ENCODE measurements around the gene TNIP2. TPM values are rescaled to one million over a fixed set of nuclear protein-coding genes. Genes with fewer than 3 reads are reported as not detected.
"Not testable (repeated sequence)": the region's sequence is repeated elsewhere in the genome, so short reads cannot be mapped to it uniquely, and the experiment has no call there.

The TNIP2 gene
- total RNA-seq, 8 experiments from 2014 or later: 10.5 to 42.8 (median 19.1) TPM

- Histone ChIP-seq H3K4me1 (replicated peaks in 1 of 2) (no peaks in the 10 kb centered on the region), H3K4me3 (no peak overlapping the region), H3K27ac (no peak overlapping the region)
- in situ Hi-C loops (cut with MboI; ENCODE audit: low pct_unique_long_range_greater_than_20kb in 2 of 9, low sequenced_read_pairs in 9 of 9, unreplicated experiment in 9 of 9): no loop called here
- WGBS, 10 experiments: 83 to 100% (median 100%) methylated on average over 1 to 2 of the region's 3 CpGs; no CpG with 5 or more reads in 5 of the 10 experiments
- no peak for ATAC-seq (replicated peaks in 6 of 8)
Measured at GRCh38 chr4:2728221-2728620, 27.9 kb downstream of the TNIP2 start.

- H3K4me1 ChIP-seq (replicated peaks in 1 of 2); H3K27ac ChIP-seq; ATAC-seq (replicated peaks in 6 of 8); H3K4me3 ChIP-seq; in situ Hi-C loops (cut with MboI; ENCODE audit: low pct_unique_long_range_greater_than_20kb in 2 of 9, low sequenced_read_pairs in 9 of 9, unreplicated experiment in 9 of 9): not testable (repeated sequence)
- WGBS, 10 experiments: 93 to 100% (median 95%) methylated on average over 1 to 13 of the region's 17 CpGs; no CpG with 5 or more reads in 3 of the 10 experiments
Measured at GRCh38 chr4:2726881-2727280, 29.3 kb downstream of the TNIP2 start.

- Histone ChIP-seq H3K27ac (no peak overlapping the region), H3K4me1 (replicated peaks in 1 of 2) (no peaks in the 10 kb centered on the region), H3K4me3 (no peak overlapping the region)
- 57 to 100% (median 97%) methylated on average over 1 to 4 of the region's 4 CpGs; no CpG with 5 or more reads in 2 of the 10 experiments for WGBS, 10 experiments
- in situ Hi-C loops (cut with MboI; ENCODE audit: low pct_unique_long_range_greater_than_20kb in 2 of 9, low sequenced_read_pairs in 9 of 9, unreplicated experiment in 9 of 9): no loop called here
- no peak for ATAC-seq (replicated peaks in 6 of 8)
Measured at GRCh38 chr4:2725380-2725779, 30.8 kb downstream of the TNIP2 start.

- Histone ChIP-seq H3K4me1 (replicated peaks in 1 of 2) (no peaks in the 10 kb centered on the region), H3K4me3 (no peak overlapping the region), H3K27ac (no peak overlapping the region)
- in situ Hi-C loops (cut with MboI; ENCODE audit: low pct_unique_long_range_greater_than_20kb in 2 of 9, low sequenced_read_pairs in 9 of 9, unreplicated experiment in 9 of 9): no loop called here
- WGBS, 10 experiments: 80 to 100% (median 89%) methylated on average over 1 to 3 of the region's 3 CpGs; no CpG with 5 or more reads in 3 of the 10 experiments
- no peak for ATAC-seq (replicated peaks in 6 of 8)
Measured at GRCh38 chr4:2723751-2724150, 32.4 kb downstream of the TNIP2 start.

GRCh38 chr4:2722033-2722432 lies 34.1 kb downstream of the TNIP2 start:
- WGBS, 10 experiments: 100% methylated on average over 3 of the region's 9 CpGs; no CpG with 5 or more reads in 8 of the 10 experiments
- in situ Hi-C loops (cut with MboI; ENCODE audit: low pct_unique_long_range_greater_than_20kb in 2 of 9, low sequenced_read_pairs in 9 of 9, unreplicated experiment in 9 of 9): no loop called here
- ATAC-seq (replicated peaks in 6 of 8): no peak
- Histone ChIP-seq H3K4me3 (no peak overlapping the region), H3K4me1 (replicated peaks in 1 of 2) (no peaks in the 10 kb centered on the region), H3K27ac (no peak overlapping the region)

GRCh38 chr4:2721586-2721985 lies 34.5 kb downstream of the TNIP2 start:
- in situ Hi-C loops (cut with MboI; ENCODE audit: low pct_unique_long_range_greater_than_20kb in 2 of 9, low sequenced_read_pairs in 9 of 9, unreplicated experiment in 9 of 9): no loop called here
- 40 to 100% (median 95%) methylated on average over 1 to 11 of the region's 11 CpGs; no CpG with 5 or more reads in 3 of the 10 experiments for WGBS, 10 experiments
- no peak overlapping the region for H3K27ac ChIP-seq

GRCh38 chr4:2716236-2716635 lies 39.9 kb downstream of the TNIP2 start:
- WGBS, 10 experiments: 80 to 100% (median 98%) methylated on average over 1 to 5 of the region's 8 CpGs; no CpG with 5 or more reads in 4 of the 10 experiments

More at GRCh38 chr4:2721586-2721985, 34.5 kb downstream of the TNIP2 start:
- H3K4me1 ChIP-seq (replicated peaks in 1 of 2): no peaks in the 10 kb centered on the region
- no peak for ATAC-seq (replicated peaks in 6 of 8)
- H3K4me3 ChIP-seq: no peak overlapping the region

GRCh38 chr4:2715426-2715825 lies 40.7 kb downstream of the TNIP2 start:
- Histone ChIP-seq H3K27ac (no peak overlapping the region), H3K4me3 (no peak overlapping the region), H3K4me1 (replicated peaks in 1 of 2) (no peaks in the 10 kb centered on the region)
- in situ Hi-C loops (cut with MboI; ENCODE audit: low pct_unique_long_range_greater_than_20kb in 2 of 9, low sequenced_read_pairs in 9 of 9, unreplicated experiment in 9 of 9): no loop called here
- ATAC-seq (replicated peaks in 6 of 8): no peak
- 48 to 100% (median 67%) methylated on average over 1 to 4 of the region's 5 CpGs; no CpG with 5 or more reads in 5 of the 10 experiments for WGBS, 10 experiments

More at GRCh38 chr4:2716236-2716635, 39.9 kb downstream of the TNIP2 start:
- H3K4me3 ChIP-seq: no peak overlapping the region
- in situ Hi-C loops (cut with MboI; ENCODE audit: low pct_unique_long_range_greater_than_20kb in 2 of 9, low sequenced_read_pairs in 9 of 9, unreplicated experiment in 9 of 9): no loop called here
- no peaks in the 10 kb centered on the region for H3K4me1 ChIP-seq (replicated peaks in 1 of 2)
- no peak overlapping the region for H3K27ac ChIP-seq
- ATAC-seq (replicated peaks in 6 of 8): no peak

- H3K4me1 ChIP-seq (replicated peaks in 1 of 2): no peaks in the 10 kb centered on the region
- in situ Hi-C loops (cut with MboI; ENCODE audit: low pct_unique_long_range_greater_than_20kb in 2 of 9, low sequenced_read_pairs in 9 of 9, unreplicated experiment in 9 of 9): no loop called here
- no peak overlapping the region for H3K27ac ChIP-seq
- 80 to 100% (median 100%) methylated on average over 1 to 3 of the region's 4 CpGs; no CpG with 5 or more reads in 1 of the 10 experiments for WGBS, 10 experiments
- H3K4me3 ChIP-seq: no peak overlapping the region
- no peak for ATAC-seq (replicated peaks in 6 of 8)
Measured at GRCh38 chr4:2714918-2715317, 41.2 kb downstream of the TNIP2 start.

GRCh38 chr4:2714061-2714770 lies 41.9 kb downstream of the TNIP2 start:
- no peaks in the 10 kb centered on the region for H3K4me1 ChIP-seq (replicated peaks in 1 of 2)
- ATAC-seq (replicated peaks in 6 of 8): peak in 2 of 8 experiments; percentile 67 to 82
- no peak overlapping the region for H3K27ac ChIP-seq
- in situ Hi-C loops (cut with MboI; ENCODE audit: low pct_unique_long_range_greater_than_20kb in 2 of 9, low sequenced_read_pairs in 9 of 9, unreplicated experiment in 9 of 9): no loop called here
- H3K4me3 ChIP-seq: no peak overlapping the region
- 33 to 98% (median 91%) methylated on average over 1 to 7 of the region's 10 CpGs; no CpG with 5 or more reads in 2 of the 10 experiments for WGBS, 10 experiments

- Histone ChIP-seq H3K27ac (no peak overlapping the region), H3K4me3 (no peak overlapping the region), H3K4me1 (replicated peaks in 1 of 2) (no peaks in the 10 kb centered on the region)
- ATAC-seq (replicated peaks in 6 of 8): no peak
- in situ Hi-C loops (cut with MboI; ENCODE audit: low pct_unique_long_range_greater_than_20kb in 2 of 9, low sequenced_read_pairs in 9 of 9, unreplicated experiment in 9 of 9): no loop called here
- WGBS, 10 experiments: 80 to 100% (median 100%) methylated on average over 1 to 4 of the region's 5 CpGs; no CpG with 5 or more reads in 4 of the 10 experiments
Measured at GRCh38 chr4:2713337-2713736, 42.8 kb downstream of the TNIP2 start.

- Histone ChIP-seq H3K4me1 (replicated peaks in 1 of 2) (no peaks in the 10 kb centered on the region), H3K4me3 (no peak overlapping the region), H3K27ac (no peak overlapping the region)
- peak in 1 of 8 experiments; percentile 27 for ATAC-seq (replicated peaks in 6 of 8)
- 77 to 100% (median 84%) methylated on average over 1 to 9 of the region's 9 CpGs for WGBS, 10 experiments
- in situ Hi-C loops (cut with MboI; ENCODE audit: low pct_unique_long_range_greater_than_20kb in 2 of 9, low sequenced_read_pairs in 9 of 9, unreplicated experiment in 9 of 9): no loop called here
Measured at GRCh38 chr4:2712261-2712842, 43.8 kb downstream of the TNIP2 start.

- no peak for ATAC-seq (replicated peaks in 6 of 8)
- 80 to 100% (median 87%) methylated on average over 3 to 7 of the region's 7 CpGs for WGBS, 10 experiments
- no peak overlapping the region for H3K4me3 ChIP-seq
- no peaks in the 10 kb centered on the region for H3K4me1 ChIP-seq (replicated peaks in 1 of 2)
- in situ Hi-C loops (cut with MboI; ENCODE audit: low pct_unique_long_range_greater_than_20kb in 2 of 9, low sequenced_read_pairs in 9 of 9, unreplicated experiment in 9 of 9): no loop called here
- H3K27ac ChIP-seq: no peak overlapping the region
Measured at GRCh38 chr4:2702770-2703169, 53.4 kb downstream of the TNIP2 start.

All from motor neuron (in vitro differentiated cells).